Measurements from ENCODE around the gene POLR2M. TPM values are rescaled to one million over a fixed set of nuclear protein-coding genes. Genes with fewer than 3 reads are reported as not detected.

POLR2M gene
- polyA plus RNA-seq, 1 donor from 2014 or later, result 204 TPM

DNA sequence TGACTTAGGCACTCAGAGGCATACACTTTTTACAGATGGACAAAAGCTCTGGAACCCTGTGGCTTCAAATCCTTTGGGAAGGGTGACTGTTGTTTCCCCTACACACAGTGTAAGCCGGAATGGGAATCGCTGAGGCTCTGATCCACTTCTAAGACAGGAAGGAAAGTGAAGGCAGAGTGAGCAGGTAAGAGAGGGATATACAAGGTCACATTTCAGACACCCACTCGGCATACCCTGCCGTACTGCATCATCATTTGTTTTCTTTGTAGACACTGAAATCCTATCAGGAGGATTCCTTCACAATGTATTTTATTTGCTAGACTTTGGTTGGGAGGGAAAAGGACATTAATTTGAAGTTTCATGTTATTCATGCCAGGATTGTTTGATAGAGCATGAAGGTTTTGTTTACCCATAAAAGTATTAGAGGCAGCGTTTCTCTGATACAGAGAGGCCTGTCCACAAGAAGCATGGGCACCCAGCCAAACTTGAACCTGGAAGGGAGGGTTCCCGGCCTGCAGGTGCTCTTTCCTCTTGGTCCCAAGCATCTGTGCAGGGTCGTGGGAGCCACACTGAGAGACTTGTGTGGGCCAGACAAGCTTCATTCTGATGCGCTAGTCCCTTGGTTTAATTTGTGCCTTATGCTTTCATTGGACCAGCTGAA, 21.9 kb upstream of the POLR2M start:
- no peaks in the 10 kb centered on the region for H3K36me3 ChIP-seq (ENCODE audit: insufficient read depth, low read length)
- H3K4me2 ChIP-seq (ENCODE audit: low read length), result no peak overlapping the region
- H3K27ac ChIP-seq (ENCODE audit: low read length), result no peak overlapping the region
- TF ChIP-seq EZH2 (IDR thresholded peaks at IDR 0.05; ENCODE audit: borderline replicate concordance, insufficient read depth, low read length, poor library complexity, severe bottlenecking) (no peak), TAF1 (IDR thresholded peaks at IDR 0.05; ENCODE audit: low read depth) (no peak), EP300 (conservative IDR thresholded peaks at IDR 0.05; ENCODE audit: poor library complexity, severe bottlenecking) (no peak), CTCF (IDR thresholded peaks at IDR 0.05; ENCODE audit: poor library complexity, severe bottlenecking) (no peak), RAD21 (conservative IDR thresholded peaks at IDR 0.05) (no peak), POLR2AphosphoS5 (IDR thresholded peaks at IDR 0.05) (no peak), SMC3 (conservative IDR thresholded peaks at IDR 0.05; ENCODE audit: poor library complexity) (no peak), MXI1 (conservative IDR thresholded peaks at IDR 0.05; ENCODE audit: poor library complexity, severe bottlenecking) (no peak), REST (IDR thresholded peaks at IDR 0.05; ENCODE audit: borderline replicate concordance) (no peak)
- H3K9ac ChIP-seq (ENCODE audit: low read length), result no peak overlapping the region
- H3K9me2 ChIP-seq (ENCODE audit: insufficient read depth, low read length), result no peaks in the 10 kb centered on the region
- no peaks in the 10 kb centered on the region for H3F3A ChIP-seq (ENCODE audit: insufficient read depth, low read length, poor library complexity, severe bottlenecking)
- H3K4me3 ChIP-seq (ENCODE audit: low read length), result no peak overlapping the region
- no peaks in the 10 kb centered on the region for H3K79me2 ChIP-seq (replicated peaks; ENCODE audit: insufficient read depth, low read length)
- no peaks in the 10 kb centered on the region for H3K9me3 ChIP-seq (ENCODE audit: low read length)
- H3K27me3 ChIP-seq (ENCODE audit: insufficient read depth, low read depth, low read length), result no peaks in the 10 kb centered on the region
- no peaks in the 10 kb centered on the region for H4K20me1 ChIP-seq (ENCODE audit: insufficient read depth)
- no peak overlapping the region for H2AFZ ChIP-seq (ENCODE audit: low read depth, low read length)

DNA sequence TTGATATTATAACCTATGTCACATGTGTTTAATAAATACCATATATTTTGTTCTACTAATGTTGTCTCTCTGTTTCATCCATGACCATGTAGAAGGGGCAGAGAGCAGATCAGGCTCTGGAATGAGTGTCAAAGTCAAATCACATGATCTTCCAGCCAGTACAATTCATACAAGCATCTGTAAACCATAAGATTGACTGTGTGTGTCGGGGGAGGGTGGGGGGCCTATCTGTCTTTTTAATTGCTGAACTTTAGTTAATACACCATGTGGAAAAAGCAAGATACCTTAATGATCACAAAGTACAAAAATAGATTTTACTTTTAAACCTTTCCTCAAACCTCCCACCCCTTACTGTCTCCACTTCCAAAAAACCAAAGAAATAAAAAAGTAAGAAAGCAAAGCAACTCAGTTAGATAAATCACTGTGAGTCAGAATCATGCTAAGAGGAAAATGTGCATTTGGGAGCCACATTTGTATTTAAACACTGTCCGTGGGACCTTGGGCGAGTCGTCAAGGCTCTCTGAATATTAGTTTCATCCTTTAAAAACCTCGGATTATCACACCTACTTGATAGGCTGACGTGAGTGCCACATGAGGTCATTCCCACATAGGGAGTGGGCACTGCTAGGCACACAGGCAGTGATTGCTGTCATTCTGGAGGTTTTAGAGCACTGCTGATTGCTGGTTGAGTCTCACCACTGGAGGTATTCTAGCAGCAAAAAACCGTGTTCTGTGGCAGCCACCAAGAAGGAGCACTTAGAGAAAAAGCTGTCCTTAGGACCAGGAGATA, 21.0 kb upstream of the POLR2M start:
- H3K27me3 ChIP-seq (ENCODE audit: insufficient read depth, low read depth, low read length), result no peaks in the 10 kb centered on the region
- H3K9me3 ChIP-seq (ENCODE audit: low read length), result no peaks in the 10 kb centered on the region
- no peak overlapping the region for H2AFZ ChIP-seq (ENCODE audit: low read depth, low read length)
- no peaks in the 10 kb centered on the region for H3K79me2 ChIP-seq (replicated peaks; ENCODE audit: insufficient read depth, low read length)
- no peak overlapping the region for H3K27ac ChIP-seq (ENCODE audit: low read length)
- H3F3A ChIP-seq (ENCODE audit: insufficient read depth, low read length, poor library complexity, severe bottlenecking), result no peaks in the 10 kb centered on the region
- H4K20me1 ChIP-seq (ENCODE audit: insufficient read depth), result no peaks in the 10 kb centered on the region
- H3K4me3 ChIP-seq (ENCODE audit: low read length), result no peak overlapping the region
- no peaks in the 10 kb centered on the region for H3K9me2 ChIP-seq (ENCODE audit: insufficient read depth, low read length)
- H3K4me2 ChIP-seq (ENCODE audit: low read length), result no peak overlapping the region
- no peak overlapping the region for H3K9ac ChIP-seq (ENCODE audit: low read length)
- H3K36me3 ChIP-seq (ENCODE audit: insufficient read depth, low read length), result no peaks in the 10 kb centered on the region
- TF ChIP-seq REST (IDR thresholded peaks at IDR 0.05; ENCODE audit: borderline replicate concordance) (no peak), CTCF (IDR thresholded peaks at IDR 0.05; ENCODE audit: poor library complexity, severe bottlenecking) (no peak), EP300 (conservative IDR thresholded peaks at IDR 0.05; ENCODE audit: poor library complexity, severe bottlenecking) (no peak), EZH2 (IDR thresholded peaks at IDR 0.05; ENCODE audit: borderline replicate concordance, insufficient read depth, low read length, poor library complexity, severe bottlenecking) (no peak), SMC3 (conservative IDR thresholded peaks at IDR 0.05; ENCODE audit: poor library complexity) (no peak), TAF1 (IDR thresholded peaks at IDR 0.05; ENCODE audit: low read depth) (no peak), RAD21 (conservative IDR thresholded peaks at IDR 0.05) (no peak), MXI1 (conservative IDR thresholded peaks at IDR 0.05; ENCODE audit: poor library complexity, severe bottlenecking) (no peak), POLR2AphosphoS5 (IDR thresholded peaks at IDR 0.05) (no peak)
